Measurements from ENCODE around the gene FOXA3.

GRCh38 chr19:45884682-45885555, 20.8 kb downstream of the FOXA3 start:
- TF ChIP-seq, protein P1, sequence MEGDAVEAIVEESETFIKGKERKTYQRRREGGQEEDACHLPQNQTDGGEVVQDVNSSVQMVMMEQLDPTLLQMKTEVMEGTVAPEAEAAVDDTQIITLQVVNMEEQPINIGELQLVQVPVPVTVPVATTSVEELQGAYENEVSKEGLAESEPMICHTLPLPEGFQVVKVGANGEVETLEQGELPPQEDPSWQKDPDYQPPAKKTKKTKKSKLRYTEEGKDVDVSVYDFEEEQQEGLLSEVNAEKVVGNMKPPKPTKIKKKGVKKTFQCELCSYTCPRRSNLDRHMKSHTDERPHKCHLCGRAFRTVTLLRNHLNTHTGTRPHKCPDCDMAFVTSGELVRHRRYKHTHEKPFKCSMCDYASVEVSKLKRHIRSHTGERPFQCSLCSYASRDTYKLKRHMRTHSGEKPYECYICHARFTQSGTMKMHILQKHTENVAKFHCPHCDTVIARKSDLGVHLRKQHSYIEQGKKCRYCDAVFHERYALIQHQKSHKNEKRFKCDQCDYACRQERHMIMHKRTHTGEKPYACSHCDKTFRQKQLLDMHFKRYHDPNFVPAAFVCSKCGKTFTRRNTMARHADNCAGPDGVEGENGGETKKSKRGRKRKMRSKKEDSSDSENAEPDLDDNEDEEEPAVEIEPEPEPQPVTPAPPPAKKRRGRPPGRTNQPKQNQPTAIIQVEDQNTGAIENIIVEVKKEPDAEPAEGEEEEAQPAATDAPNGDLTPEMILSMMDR (IDR thresholded peaks at IDR 0.05) = no peak
- no peak for TF ChIP-seq EP300 (IDR thresholded peaks at IDR 0.05; ENCODE audit: low read depth)
